CD4-positive, alpha-beta T cell treated with Interleukin-12 subunit alpha and Interleukin-12 subunit beta, for 1 hour (primary cell): ENCODE results near the gene EHF.

Experiments used
- DNase-seq: peaks from one replicate; pipeline ENCODE4 v3.0.0-alpha.2; 2020

The EHF gene

GRCh38 chr11:34647532-34647931, 26.6 kb downstream of the EHF start:
- DNase-seq = no peak

DNA sequence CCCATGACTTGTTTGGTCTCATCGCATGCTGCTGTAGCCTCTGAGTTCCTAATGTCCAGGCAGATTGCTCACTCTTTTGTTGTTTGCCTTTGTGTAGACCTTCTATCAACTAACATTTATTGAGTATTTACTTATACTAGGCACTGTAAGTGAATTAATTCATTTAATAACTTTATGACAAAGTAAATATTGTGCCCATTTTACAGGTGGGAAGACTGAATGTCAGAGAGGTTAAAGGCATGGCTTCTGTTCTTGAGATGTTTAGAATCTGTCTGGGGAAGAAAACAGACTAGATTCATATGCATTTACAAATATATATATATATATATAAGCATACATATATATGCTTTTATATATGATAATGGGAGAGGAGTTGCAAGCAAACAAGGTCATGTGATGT, 27.1 kb downstream of the EHF start:
- no peak for DNase-seq

- no peak for DNase-seq
These were observed 28.7 kb downstream of the EHF start for GRCh38 chr11:34649597-34649996.

DNA sequence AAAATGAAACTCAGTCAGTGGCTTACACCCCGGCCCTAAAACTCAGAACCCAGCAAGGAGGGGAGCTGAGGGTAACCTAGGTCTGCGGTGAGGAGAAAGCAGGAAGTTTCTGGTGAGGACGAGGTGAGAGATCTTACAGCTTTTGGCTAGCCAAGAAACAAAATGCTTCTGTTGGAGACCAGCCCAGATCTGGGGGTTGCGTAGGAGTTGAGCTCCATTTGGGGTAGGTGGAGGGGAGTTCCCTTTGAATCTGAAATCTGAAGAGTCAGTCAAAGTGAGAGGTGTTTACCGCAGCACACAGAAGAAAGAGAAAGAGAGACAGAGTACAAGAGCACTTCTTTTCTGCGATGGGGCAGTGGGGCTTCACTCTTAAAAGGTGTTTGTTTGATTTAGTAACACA, 29.6 kb downstream of the EHF start:
- DNase-seq = peak; percentile 76

DNA sequence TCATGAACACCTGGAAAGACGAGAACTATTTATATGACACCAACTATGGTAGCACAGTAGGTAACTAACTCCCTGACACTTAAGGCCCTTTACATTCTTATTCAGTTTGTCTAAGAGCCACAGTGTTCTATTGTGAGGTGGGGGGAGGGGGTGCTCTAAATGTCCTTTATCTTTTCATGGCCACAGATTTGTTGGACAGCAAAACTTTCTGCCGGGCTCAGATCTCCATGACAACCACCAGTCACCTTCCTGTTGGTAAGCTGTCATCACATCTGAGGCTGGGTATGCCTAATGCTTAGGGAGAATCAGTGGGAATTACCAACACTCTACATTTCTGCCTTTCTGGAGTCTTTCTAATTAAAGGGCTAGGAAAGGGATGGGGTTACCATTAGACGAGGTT, 30.7 kb downstream of the EHF start:
- no peak for DNase-seq

DNA sequence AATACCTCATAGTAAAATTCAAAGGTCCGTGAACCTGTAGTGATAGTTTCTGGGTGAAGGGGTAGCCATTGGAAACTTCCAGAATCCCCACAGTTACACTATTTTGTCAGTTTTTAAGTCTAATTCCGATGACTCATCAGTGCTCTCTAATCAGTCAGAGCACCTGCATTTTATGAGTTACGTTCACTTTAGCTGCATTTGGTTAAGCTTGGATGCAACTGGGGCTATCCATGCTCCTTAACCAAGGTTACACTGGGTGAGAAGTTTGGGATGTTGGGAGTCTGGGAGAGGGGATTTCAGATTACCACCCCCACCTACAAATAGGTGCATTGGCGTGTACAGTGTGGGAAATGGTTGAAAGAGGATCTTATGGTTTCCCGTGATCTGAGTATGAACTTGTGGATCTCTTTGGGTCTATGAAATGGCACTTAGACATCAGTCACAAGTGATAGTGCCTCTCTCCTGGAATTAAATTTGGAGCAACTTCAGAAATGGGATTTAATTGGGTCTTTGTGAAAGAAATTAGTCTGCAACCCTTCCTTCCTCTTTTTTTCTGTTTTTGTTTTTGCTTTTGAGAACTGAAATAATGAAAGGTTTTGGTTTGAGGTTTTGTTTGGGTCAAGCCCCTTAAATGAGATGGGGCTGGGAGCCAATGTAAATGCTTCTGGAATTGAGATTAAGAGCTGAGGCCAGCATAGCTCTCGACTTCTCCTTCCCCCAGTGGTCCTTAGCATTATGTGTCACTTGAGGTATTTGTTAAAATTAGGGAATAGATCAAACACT, 31.5 kb downstream of the EHF start:
- DNase-seq = no peak

GRCh38 chr11:34653031-34653430, 32.1 kb downstream of the EHF start:
- DNase-seq = no peak

GRCh38 chr11:34653851-34654482, 33.1 kb downstream of the EHF start:
- DNase-seq = no peak

- no peak for DNase-seq
These were observed 33.8 kb downstream of the EHF start for GRCh38 chr11:34654483-34655334.

- DNase-seq = no peak
These were observed 34.6 kb downstream of the EHF start for GRCh38 chr11:34655335-34656008.

DNA sequence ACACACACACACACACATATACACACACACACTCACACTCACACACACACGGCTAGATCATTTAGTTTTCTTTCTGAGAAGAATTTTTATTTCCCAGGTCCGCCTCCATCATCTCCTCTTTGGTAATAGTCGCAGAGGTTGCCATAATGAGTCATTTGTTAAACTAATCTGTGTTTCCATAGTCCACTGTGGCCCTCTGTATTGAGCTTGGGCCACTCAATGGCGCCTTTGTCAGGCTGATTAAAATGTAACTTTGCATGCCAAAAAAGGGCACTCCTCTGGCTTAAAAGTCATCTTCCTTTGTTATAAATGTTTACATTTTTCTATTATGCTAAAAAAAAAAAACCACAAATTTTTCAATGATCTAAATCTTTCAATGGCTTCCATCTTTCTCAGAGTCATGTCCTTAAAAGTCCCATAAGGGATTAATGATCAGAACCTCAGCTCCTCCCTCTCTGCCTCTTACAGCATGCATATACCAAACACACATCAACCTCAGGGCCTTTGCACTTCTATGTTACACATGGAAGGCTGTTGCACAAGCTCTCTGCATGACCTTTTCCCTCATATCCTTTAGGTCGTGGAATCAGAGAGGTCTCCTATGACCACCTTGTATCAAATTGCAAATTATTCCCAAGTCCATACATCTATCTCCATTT, 35.3 kb downstream of the EHF start:
- no peak for DNase-seq

- DNase-seq = no peak
These were observed 37.5 kb downstream of the EHF start for GRCh38 chr11:34658071-34659015.

- DNase-seq = no peak
These were observed 38.3 kb downstream of the EHF start for GRCh38 chr11:34659096-34659733.

DNA sequence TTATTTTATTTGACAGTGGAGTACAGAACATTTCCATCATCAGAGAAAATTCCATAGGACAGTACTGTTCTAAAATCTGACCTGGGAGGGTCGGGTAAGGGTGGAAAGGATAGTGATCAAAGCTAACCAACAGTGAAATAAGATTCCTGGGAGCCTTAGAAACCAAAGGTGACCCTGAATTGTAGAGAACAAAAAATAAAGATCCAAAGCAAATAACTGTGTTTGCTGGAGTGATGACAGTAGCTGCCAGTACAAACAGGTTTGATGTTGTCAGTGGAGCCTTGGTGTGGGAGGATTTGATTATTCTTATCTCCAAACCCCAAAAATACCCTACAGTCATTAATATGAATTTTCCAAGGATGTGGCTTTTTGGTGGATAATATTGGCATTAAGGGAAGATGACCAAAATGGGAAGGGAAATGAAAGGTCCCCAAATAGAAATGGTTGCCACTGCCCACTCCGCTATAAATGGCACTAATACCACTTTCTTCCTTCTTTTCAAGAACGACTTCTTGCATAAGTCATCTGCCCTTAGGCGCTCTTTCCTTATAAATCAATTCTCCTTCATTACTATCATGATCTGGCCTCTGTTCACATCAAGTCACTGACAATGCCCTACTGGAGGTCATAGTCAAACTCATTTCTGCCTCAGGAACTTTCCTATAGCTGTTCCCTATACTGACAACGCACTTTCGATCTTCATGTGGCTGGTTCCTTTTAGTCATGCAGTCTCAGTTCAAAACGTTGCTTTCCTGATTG, 44.4 kb downstream of the EHF start:
- DNase-seq = no peak

GRCh38 chr11:34667810-34668582, 47.1 kb downstream of the EHF start:
- DNase-seq = no peak

- no peak for DNase-seq
These were observed 47.7 kb downstream of the EHF start for GRCh38 chr11:34668583-34669053.

- DNase-seq = no peak
These were observed 48.6 kb downstream of the EHF start for GRCh38 chr11:34669458-34669857.

GRCh38 chr11:34671117-34671516, 50.2 kb downstream of the EHF start:
- no peak for DNase-seq

DNA sequence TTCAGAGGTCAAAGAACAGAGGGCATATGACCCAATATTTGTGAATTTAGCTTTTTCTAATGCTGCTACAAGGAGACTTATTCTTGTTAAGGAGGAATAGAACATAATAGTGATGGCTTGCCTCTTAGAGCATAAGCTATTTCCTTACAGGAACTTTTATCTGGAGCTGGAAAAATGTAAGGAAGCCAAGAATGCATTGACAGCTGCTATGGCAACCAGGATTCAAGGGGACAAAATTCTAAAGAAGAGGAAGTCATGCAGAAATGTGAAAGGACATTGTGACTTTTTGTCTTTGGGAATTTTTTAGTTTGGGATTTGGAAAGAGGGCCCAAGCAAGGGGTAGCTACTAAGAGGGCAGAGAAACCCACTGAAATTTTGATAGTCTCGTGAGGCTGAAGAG, 51.1 kb downstream of the EHF start:
- DNase-seq = no peak
